IMR-90 (cell line): Measurements from ENCODE around the gene PPFIBP2. TPM values are rescaled to one million over a fixed set of nuclear protein-coding genes. Genes with fewer than 3 reads are reported as not detected.

Experiments used
- ATAC-seq: fragments of 200-7000 bp; cut with Tn5 transposase; 2 replicates; pipeline ENCODE4 v1.9.1; 2020; ENCODE audit warnings: low read depth, mild to moderate bottlenecking, moderate library complexity
- BruUV-seq: library from RNA; stranded (reverse); fragments of 400-500 nt; replicated peaks from 2 replicates; lab custom pipeline; 2021; lab: Mats Ljungman, UMichigan
- CTCF ChIA-PET: fragments of 300-600 bp; formaldehyde crosslinking; extraction: SDS; loops from one replicate; lab custom pipeline; 2021; ENCODE audit warnings: antibody characterized with exemption; lab: Yijun Ruan, JAX
- POLR2A ChIA-PET: fragments of 300-600 bp; sonication (Branson Sonifier 250); formaldehyde crosslinking; loops from one replicate; lab custom pipeline; 2022; ENCODE audit warnings: antibody characterized with exemption; ENCODE audit not compliant: unreplicated experiment; lab: Charles Lee
- DNase-seq: peaks from one replicate; pipeline ENCODE4 v3.0.0; 2013
- H2AFZ ChIP-seq: replicated peaks from 2 replicates; pipeline ENCODE3; 2013; ENCODE audit warnings: low read length, mild to moderate bottlenecking; ENCODE audit not compliant: poor library complexity
- H2AK5ac ChIP-seq: 2 replicates; pipeline ENCODE4 v1.6.1; 2013; ENCODE audit warnings: low read depth, low read length, inconsistent platforms
- H2AK9ac ChIP-seq: replicated peaks from 2 replicates; pipeline ENCODE3; 2013; ENCODE audit warnings: mild to moderate bottlenecking, low read depth, low read length, moderate library complexity; ENCODE audit not compliant: poor library complexity
- H2BK120ac ChIP-seq: 2 replicates; pipeline ENCODE4 v1.6.1; 2013; ENCODE audit warnings: low read depth, low read length, inconsistent platforms
- H2BK15ac ChIP-seq: 3 replicates; pipeline ENCODE4 v1.6.1; 2013; ENCODE audit warnings: low read depth, low read length, inconsistent platforms
- H2BK20ac ChIP-seq: 2 replicates; pipeline ENCODE4 v1.6.1; 2013; ENCODE audit warnings: low read depth, mild to moderate bottlenecking, inconsistent platforms, low read length, moderate library complexity
- H2BK5ac ChIP-seq: 2 replicates; pipeline ENCODE4 v1.6.1; 2013; ENCODE audit warnings: mild to moderate bottlenecking, low read depth, low read length, inconsistent platforms; ENCODE audit not compliant: poor library complexity, severe bottlenecking
- H3K14ac ChIP-seq: replicated peaks from 2 replicates; pipeline ENCODE4 v1.6.1; 2013; ENCODE audit warnings: low read depth, low read length, inconsistent platforms
- H3K18ac ChIP-seq: 2 replicates; pipeline ENCODE4 v1.6.1; 2013; ENCODE audit warnings: low read depth, low read length, control low read depth
- H3K23ac ChIP-seq: 2 replicates; pipeline ENCODE4 v1.6.1; 2013; ENCODE audit warnings: low read depth, low read length, inconsistent platforms
- H3K27ac ChIP-seq: 2 replicates; pipeline ENCODE4 v1.5.1; 2013; ENCODE audit warnings: mild to moderate bottlenecking, control low read depth, low read length; ENCODE audit not compliant: insufficient read depth
- H3K27me3 ChIP-seq: 2 replicates; pipeline ENCODE4 v1.6.1; 2013; ENCODE audit warnings: low read length; ENCODE audit not compliant: control insufficient read depth, insufficient read depth
- H3K36me3 ChIP-seq: 2 replicates; pipeline ENCODE4 v1.6.1; 2013; ENCODE audit warnings: low read length, mixed read lengths; ENCODE audit not compliant: control insufficient read depth, insufficient read depth
- H3K4ac ChIP-seq: 2 replicates; pipeline ENCODE4 v1.6.1; 2013; ENCODE audit warnings: low read depth, low read length, inconsistent platforms
- H3K4me1 ChIP-seq: 2 replicates; pipeline ENCODE4 v1.6.1; 2013; ENCODE audit warnings: low read length, mixed read lengths; ENCODE audit not compliant: control insufficient read depth, insufficient read depth
- H3K4me2 ChIP-seq: 2 replicates; pipeline ENCODE4 v1.6.1; 2013; ENCODE audit warnings: low read depth, mild to moderate bottlenecking, control low read depth, low read length, moderate library complexity
- H3K4me3 ChIP-seq: 2 replicates; pipeline ENCODE4 v1.5.1; 2013; ENCODE audit warnings: low read depth, mild to moderate bottlenecking, control low read depth, low read length, moderate library complexity; ENCODE audit not compliant: insufficient read depth
- H3K56ac ChIP-seq: 2 replicates; pipeline ENCODE4 v1.6.1; 2013; ENCODE audit warnings: low read length, inconsistent platforms; ENCODE audit not compliant: insufficient read depth; ENCODE audit errors: extremely low read depth
- H3K79me1 ChIP-seq, 2 experiments: 2 replicates each; pipeline ENCODE4 v1.6.1; 2013; ENCODE audit warnings: low read length in 2 of 2, inconsistent platforms in 1 of 2, low read depth in 1 of 2
- H3K9ac ChIP-seq: 2 replicates; pipeline ENCODE4 v1.6.1; 2013; ENCODE audit warnings: low read depth, low read length, control low read depth
- H3K9me1 ChIP-seq: 2 replicates; pipeline ENCODE4 v1.6.1; 2013; ENCODE audit warnings: low read length, inconsistent platforms; ENCODE audit not compliant: insufficient read depth
- H3K9me3 ChIP-seq: 2 replicates; pipeline ENCODE4 v1.6.1; 2013; ENCODE audit warnings: low read length; ENCODE audit not compliant: control insufficient read depth, insufficient read depth
- H4K20me1 ChIP-seq: 2 replicates; pipeline ENCODE4 v1.6.1; 2013; ENCODE audit warnings: low read length, inconsistent platforms; ENCODE audit not compliant: insufficient read depth
- H4K5ac ChIP-seq: 2 replicates; pipeline ENCODE4 v1.6.1; 2013; ENCODE audit warnings: mild to moderate bottlenecking, low read depth, low read length, control low read depth
- H4K8ac ChIP-seq, 2 experiments: 2 replicates each; pipeline ENCODE4 v1.6.1; 2013; ENCODE audit warnings: low read depth in 2 of 2, low read length in 2 of 2, control low read depth in 1 of 2, inconsistent platforms in 1 of 2
- H4K91ac ChIP-seq: 2 replicates; pipeline ENCODE4 v1.6.1; 2013; ENCODE audit warnings: low read depth, low read length, inconsistent platforms; ENCODE audit not compliant: insufficient read depth
- BHLHE40 ChIP-seq: fragments of 150-350 bp; IDR thresholded peaks from 2 replicates; pipeline ENCODE4 v1.6.1; 2016; ENCODE audit warnings: mild to moderate bottlenecking, low read depth, low read length
- FOS ChIP-seq: fragments of 150-350 bp; IDR thresholded peaks from 2 replicates; pipeline ENCODE4 v1.6.1; 2016; ENCODE audit warnings: low read depth, low read length
- MAFK ChIP-seq: IDR thresholded peaks from 2 replicates; pipeline ENCODE4 v1.6.1; 2012; ENCODE audit warnings: low read depth, low read length, improper control_type of control experiment
- MAZ ChIP-seq: IDR thresholded peaks from 2 replicates; pipeline ENCODE4 v1.6.1; 2012; ENCODE audit warnings: low read depth, mild to moderate bottlenecking, low read length, improper control_type of control experiment, moderate library complexity, borderline replicate concordance
- MXI1 ChIP-seq: IDR thresholded peaks from 2 replicates; pipeline ENCODE4 v1.6.1; 2012; ENCODE audit warnings: low read depth, mild to moderate bottlenecking, low read length, moderate library complexity, borderline replicate concordance
- NFE2L2 ChIP-seq: fragments of 150-350 bp; IDR thresholded peaks from 2 replicates; pipeline ENCODE4 v1.6.1; 2016; ENCODE audit warnings: low read depth, mild to moderate bottlenecking, low read length
- POLR2A ChIP-seq: IDR thresholded peaks from 2 replicates; pipeline ENCODE4 v1.6.1; 2012; ENCODE audit warnings: mild to moderate bottlenecking, low read depth, low read length
- RCOR1 ChIP-seq: IDR thresholded peaks from 2 replicates; pipeline ENCODE4 v1.6.1; 2012; ENCODE audit warnings: mild to moderate bottlenecking, low read length, improper control_type of control experiment; ENCODE audit not compliant: insufficient replicate concordance
- RFX5 ChIP-seq: IDR thresholded peaks from 2 replicates; pipeline ENCODE4 v1.8.0; 2012; ENCODE audit warnings: low read depth, mild to moderate bottlenecking, low read length, moderate library complexity
- SMC3 ChIP-seq: fragments of 150-350 bp; IDR thresholded peaks from 2 replicates; pipeline ENCODE4 v1.6.1; 2016; ENCODE audit warnings: low read depth, mild to moderate bottlenecking, antibody characterized with exemption, low read length, moderate library complexity
- WGBS, 2 experiments: methylation state at CpG; one replicate each; pipeline versions ENCODE4 v1.1.5 to v1.1.7; 2013; ENCODE audit warnings: missing lambda C conversion rate in 2 of 2; ENCODE audit not compliant: insufficient read length in 1 of 2; ENCODE audit errors: extremely low coverage in 2 of 2; 5-methylcytosine and 5-hydroxymethylcytosine counted together
- dilution Hi-C: fragments of 300-500 bp; cut with HindIII; formaldehyde crosslinking; loops from one replicate; pipeline ENCODE4 v1.14.3; 2018; ENCODE audit warnings: low sequenced_read_pairs; ENCODE audit not compliant: unreplicated experiment
- in situ Hi-C: fragments of 300-500 bp; cut with MboI; formaldehyde crosslinking; loops from 3 replicates; pipeline ENCODE4 v1.14.3; 2019; ENCODE audit warnings: low sequenced_read_pairs, inconsistent platforms, mixed read lengths
- intact Hi-C: fragments of 100-400 bp; cut with micrococcal nuclease; formaldehyde crosslinking; loops from 2 replicates; pipeline ENCODE4 v1.10.0; 2022
- polyA plus RNA-seq, 3 experiments: library from polyadenylated mRNA; depleted of rRNA; stranded (reverse); fragments of >200 nt; gene quantifications; 2 replicates each; pipeline ENCODE4 v1.2.3, GENCODE V29; 2012; ENCODE audit warnings: low replicate concordance in 1 of 3
- total RNA-seq: library from RNA; depleted of rRNA; stranded (reverse); fragments of >200 nt; gene quantifications from 2 replicates; pipeline ENCODE4 v1.2.3, GENCODE V29; 2012
- TF ChIP-seq, protein P1 (sequence below): fragments of 150-350 bp; IDR thresholded peaks from 2 replicates; pipeline ENCODE4 v1.6.1; 2017; ENCODE audit warnings: mild to moderate bottlenecking, antibody characterized with exemption, low read length, low read depth
- TF ChIP-seq, protein P2 (sequence below): conservative IDR thresholded peaks from 2 replicates; pipeline ENCODE4 v1.5.1; 2012; ENCODE audit warnings: mild to moderate bottlenecking, low read depth, low read length, improper control_type of control experiment

PPFIBP2 gene
- total and polyA plus RNA-seq, 2 of the 4 experiments (the other 2 are of a cell fraction), result 6.0 to 11.8 TPM

- Histone ChIP-seq H2BK120ac (no peak overlapping the region), H3K18ac (no peak overlapping the region), H4K20me1 (no peaks in the 10 kb centered on the region), H3K4me1 (no peaks in the 10 kb centered on the region), H3K27me3 (peaks cover 4% of the 10 kb centered on the region; the same call in 1 of the 2 replicates), H4K5ac (no peak overlapping the region), H3K4me2 (no peak overlapping the region), H4K8ac (no peak overlapping the region), H3K9me1 (no peaks in the 10 kb centered on the region), H3K4me3 (no peak overlapping the region), H2BK15ac (no peak overlapping the region), H3K9ac (no peak overlapping the region), H2BK20ac (no peak overlapping the region), H3K36me3 (no peaks in the 10 kb centered on the region), H2BK5ac (no peak overlapping the region), H3K4ac (no peak overlapping the region), H3K27ac (no peak overlapping the region), H2AFZ (no peak overlapping the region), H3K56ac (no peak overlapping the region), H3K23ac (no peak overlapping the region), H2AK9ac (no peak overlapping the region), H3K9me3 (no peaks in the 10 kb centered on the region), H3K79me1 (no peaks in the 10 kb centered on the region), H2AK5ac (no peak overlapping the region), H3K14ac (no peak overlapping the region), H4K91ac (no peak overlapping the region)
- dilution Hi-C loops, result no loop called here
- TF ChIP-seq POLR2A (no peak), RFX5 (no peak), MXI1 (no peak), NFE2L2 (no peak), SMC3 (no peak), BHLHE40 (no peak), MAZ (no peak), FOS (no peak), RCOR1 (no peak), MAFK (no peak)
- TF ChIP-seq, protein P1, sequence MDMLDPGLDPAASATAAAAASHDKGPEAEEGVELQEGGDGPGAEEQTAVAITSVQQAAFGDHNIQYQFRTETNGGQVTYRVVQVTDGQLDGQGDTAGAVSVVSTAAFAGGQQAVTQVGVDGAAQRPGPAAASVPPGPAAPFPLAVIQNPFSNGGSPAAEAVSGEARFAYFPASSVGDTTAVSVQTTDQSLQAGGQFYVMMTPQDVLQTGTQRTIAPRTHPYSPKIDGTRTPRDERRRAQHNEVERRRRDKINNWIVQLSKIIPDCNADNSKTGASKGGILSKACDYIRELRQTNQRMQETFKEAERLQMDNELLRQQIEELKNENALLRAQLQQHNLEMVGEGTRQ, result no peak
- TF ChIP-seq, protein P2, sequence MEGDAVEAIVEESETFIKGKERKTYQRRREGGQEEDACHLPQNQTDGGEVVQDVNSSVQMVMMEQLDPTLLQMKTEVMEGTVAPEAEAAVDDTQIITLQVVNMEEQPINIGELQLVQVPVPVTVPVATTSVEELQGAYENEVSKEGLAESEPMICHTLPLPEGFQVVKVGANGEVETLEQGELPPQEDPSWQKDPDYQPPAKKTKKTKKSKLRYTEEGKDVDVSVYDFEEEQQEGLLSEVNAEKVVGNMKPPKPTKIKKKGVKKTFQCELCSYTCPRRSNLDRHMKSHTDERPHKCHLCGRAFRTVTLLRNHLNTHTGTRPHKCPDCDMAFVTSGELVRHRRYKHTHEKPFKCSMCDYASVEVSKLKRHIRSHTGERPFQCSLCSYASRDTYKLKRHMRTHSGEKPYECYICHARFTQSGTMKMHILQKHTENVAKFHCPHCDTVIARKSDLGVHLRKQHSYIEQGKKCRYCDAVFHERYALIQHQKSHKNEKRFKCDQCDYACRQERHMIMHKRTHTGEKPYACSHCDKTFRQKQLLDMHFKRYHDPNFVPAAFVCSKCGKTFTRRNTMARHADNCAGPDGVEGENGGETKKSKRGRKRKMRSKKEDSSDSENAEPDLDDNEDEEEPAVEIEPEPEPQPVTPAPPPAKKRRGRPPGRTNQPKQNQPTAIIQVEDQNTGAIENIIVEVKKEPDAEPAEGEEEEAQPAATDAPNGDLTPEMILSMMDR, result no peak
- intact Hi-C loops, result no loop called here
- BruUV-seq, result no TSS peak
- ATAC-seq, result no peak
- ChIA-PET CTCF (interaction anchor here (0.9 to 1.0 kb wide), 2 partner anchors 11 to 97 kb away, joined by 3 to 4 read pairs; no protein-coding TSS in a partner anchor), POLR2A (no interaction called here)
- no peak for DNase-seq
- 86% methylated on average over 4 of the region's 7 CpGs; no CpG with 5 or more reads in 1 of the 2 experiments for WGBS, 2 experiments
- in situ Hi-C loops, result no loop called here
These were observed 154.7 kb downstream of the PPFIBP2 start for GRCh38 chr11:7668464-7668863.
